ENCODE measurements around the gene CUL3. TPM values are rescaled to one million over a fixed set of nuclear protein-coding genes. Genes with fewer than 3 reads are reported as not detected.

CUL3 gene
- total RNA-seq, 1 donor from 2014 or later: 196 TPM

- Histone ChIP-seq H4K20me1 (ENCODE audit: low read depth) (no peaks in the 10 kb centered on the region), H3K27ac (no peak overlapping the region), H3K4me3 (no peak overlapping the region), H2AFZ (replicated peaks) (no peak overlapping the region), H3K9ac (no peak overlapping the region), H3K27me3 (no peaks in the 10 kb centered on the region), H3F3A (ENCODE audit: low read depth) (no peaks in the 10 kb centered on the region), H3K79me2 (ENCODE audit: low read depth) (no peaks in the 10 kb centered on the region), H3K4me2 (no peak overlapping the region), H3K4me1 (no peaks in the 10 kb centered on the region), H3K36me3 (no peaks in the 10 kb centered on the region), H3K9me3 (ENCODE audit: low read depth) (no peaks in the 10 kb centered on the region)
- TF ChIP-seq EZH2phosphoT487 (IDR thresholded peaks at IDR 0.05): no peak
- TF ChIP-seq, protein P1, sequence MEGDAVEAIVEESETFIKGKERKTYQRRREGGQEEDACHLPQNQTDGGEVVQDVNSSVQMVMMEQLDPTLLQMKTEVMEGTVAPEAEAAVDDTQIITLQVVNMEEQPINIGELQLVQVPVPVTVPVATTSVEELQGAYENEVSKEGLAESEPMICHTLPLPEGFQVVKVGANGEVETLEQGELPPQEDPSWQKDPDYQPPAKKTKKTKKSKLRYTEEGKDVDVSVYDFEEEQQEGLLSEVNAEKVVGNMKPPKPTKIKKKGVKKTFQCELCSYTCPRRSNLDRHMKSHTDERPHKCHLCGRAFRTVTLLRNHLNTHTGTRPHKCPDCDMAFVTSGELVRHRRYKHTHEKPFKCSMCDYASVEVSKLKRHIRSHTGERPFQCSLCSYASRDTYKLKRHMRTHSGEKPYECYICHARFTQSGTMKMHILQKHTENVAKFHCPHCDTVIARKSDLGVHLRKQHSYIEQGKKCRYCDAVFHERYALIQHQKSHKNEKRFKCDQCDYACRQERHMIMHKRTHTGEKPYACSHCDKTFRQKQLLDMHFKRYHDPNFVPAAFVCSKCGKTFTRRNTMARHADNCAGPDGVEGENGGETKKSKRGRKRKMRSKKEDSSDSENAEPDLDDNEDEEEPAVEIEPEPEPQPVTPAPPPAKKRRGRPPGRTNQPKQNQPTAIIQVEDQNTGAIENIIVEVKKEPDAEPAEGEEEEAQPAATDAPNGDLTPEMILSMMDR (IDR thresholded peaks at IDR 0.05): no peak
- TF ChIP-seq EZH2 (IDR thresholded peaks at IDR 0.05): no peak
- H3K4me1 Mint-ChIP-seq: no peaks in the 10 kb centered on the region
- DNase-seq (ENCODE audit: low spot score): no peak
- H3K36me3 Mint-ChIP-seq: no peaks in the 10 kb centered on the region
- H3K9me3 Mint-ChIP-seq: peaks cover 14% of the 10 kb centered on the region
- H3K4me3 Mint-ChIP-seq: no peak overlapping the region
- no peak overlapping the region for H3K27ac Mint-ChIP-seq
- H3K27me3 Mint-ChIP-seq (ENCODE audit: insufficient read depth, low read depth): peaks cover 6% of the 10 kb centered on the region
These were observed 144.2 kb downstream of the CUL3 start for GRCh38 chr2:224440988-224441387.

- Histone ChIP-seq H3K9ac (no peak overlapping the region), H4K20me1 (ENCODE audit: low read depth) (no peaks in the 10 kb centered on the region), H3K9me3 (ENCODE audit: low read depth) (no peaks in the 10 kb centered on the region), H2AFZ (replicated peaks) (no peak overlapping the region), H3K4me3 (no peak overlapping the region), H3K79me2 (ENCODE audit: low read depth) (no peaks in the 10 kb centered on the region), H3K27ac (no peak overlapping the region), H3K4me2 (no peak overlapping the region), H3K36me3 (no peaks in the 10 kb centered on the region), H3K27me3 (no peaks in the 10 kb centered on the region), H3K4me1 (no peaks in the 10 kb centered on the region), H3F3A (ENCODE audit: low read depth) (no peaks in the 10 kb centered on the region)
- no peak overlapping the region for H3K4me3 Mint-ChIP-seq
- DNase-seq (ENCODE audit: low spot score): no peak
- H3K4me1 Mint-ChIP-seq: peaks cover under 1% of the 10 kb centered on the region
- H3K27me3 Mint-ChIP-seq (ENCODE audit: insufficient read depth, low read depth): peaks cover 2% of the 10 kb centered on the region
- H3K27ac Mint-ChIP-seq: no peak overlapping the region
- H3K9me3 Mint-ChIP-seq: peaks cover 9% of the 10 kb centered on the region
- H3K36me3 Mint-ChIP-seq: no peaks in the 10 kb centered on the region
- TF ChIP-seq EZH2 (IDR thresholded peaks at IDR 0.05): no peak
These were observed 146.4 kb downstream of the CUL3 start for GRCh38 chr2:224438726-224439125.

- Mint-ChIP-seq H3K9me3 (peaks cover 13% of the 10 kb centered on the region), H3K4me3 (no peak overlapping the region), H3K4me1 (peaks cover 11% of the 10 kb centered on the region), H3K27ac (no peak overlapping the region), H3K27me3 (ENCODE audit: insufficient read depth, low read depth) (peaks cover 8% of the 10 kb centered on the region), H3K36me3 (no peaks in the 10 kb centered on the region)
- Histone ChIP-seq H3K79me2 (ENCODE audit: low read depth) (no peaks in the 10 kb centered on the region), H3F3A (ENCODE audit: low read depth) (peaks cover 3% of the 10 kb centered on the region), H2AFZ (replicated peaks) (no peak overlapping the region), H3K9ac (no peak overlapping the region), H3K27me3 (no peaks in the 10 kb centered on the region), H3K4me3 (no peak overlapping the region), H4K20me1 (ENCODE audit: low read depth) (no peaks in the 10 kb centered on the region), H3K27ac (no peak overlapping the region), H3K9me3 (ENCODE audit: low read depth) (no peaks in the 10 kb centered on the region), H3K4me2 (no peak overlapping the region), H3K36me3 (no peaks in the 10 kb centered on the region), H3K4me1 (peaks cover 3% of the 10 kb centered on the region)
- DNase-seq (ENCODE audit: low spot score): no peak
- TF ChIP-seq EZH2phosphoT487 (IDR thresholded peaks at IDR 0.05) (no peak), EZH2 (IDR thresholded peaks at IDR 0.05) (no peak)
- TF ChIP-seq, protein P1 (IDR thresholded peaks at IDR 0.05): no peak
These were observed 148.5 kb downstream of the CUL3 start for GRCh38 chr2:224436634-224437033.

GRCh38 chr2:224434618-224435017 lies 150.5 kb downstream of the CUL3 start:
- H2AFZ ChIP-seq (replicated peaks): no peak overlapping the region
- H3K4me3 Mint-ChIP-seq: no peak overlapping the region
- peaks cover 11% of the 10 kb centered on the region for H3K4me1 Mint-ChIP-seq
- DNase-seq (ENCODE audit: low spot score): no peak
- no peak overlapping the region for H3K27ac Mint-ChIP-seq
- H3K4me1 ChIP-seq: peaks cover 3% of the 10 kb centered on the region
- H3K36me3 ChIP-seq: no peaks in the 10 kb centered on the region
- H3K9me3 Mint-ChIP-seq: peaks cover 20% of the 10 kb centered on the region
- H3K27ac ChIP-seq: no peak overlapping the region
- H3K9me3 ChIP-seq (ENCODE audit: low read depth): no peaks in the 10 kb centered on the region
- no peaks in the 10 kb centered on the region for H3K79me2 ChIP-seq (ENCODE audit: low read depth)
- H3K27me3 ChIP-seq: no peaks in the 10 kb centered on the region
- no peaks in the 10 kb centered on the region for H4K20me1 ChIP-seq (ENCODE audit: low read depth)
- no peak overlapping the region for H3K4me3 ChIP-seq
- no peak overlapping the region for H3K9ac ChIP-seq
- H3K27me3 Mint-ChIP-seq (ENCODE audit: insufficient read depth, low read depth): peaks cover 17% of the 10 kb centered on the region
- H3F3A ChIP-seq (ENCODE audit: low read depth): peaks cover 3% of the 10 kb centered on the region
- H3K36me3 Mint-ChIP-seq: no peaks in the 10 kb centered on the region
- no peak for TF ChIP-seq EZH2 (IDR thresholded peaks at IDR 0.05)
- TF ChIP-seq EZH2phosphoT487 (IDR thresholded peaks at IDR 0.05): no peak
- TF ChIP-seq, protein P1 (IDR thresholded peaks at IDR 0.05): no peak
- no peak overlapping the region for H3K4me2 ChIP-seq

All from neural progenitor cell (in vitro differentiated cells).